Upper lobe of left lung (tissue), 6 donors: ENCODE data around the gene FBXL20. TPM values are rescaled to one million over a fixed set of nuclear protein-coding genes. Genes with fewer than 3 reads are reported as not detected.

Experiments
- ATAC-seq, 2 donors: fragments of 200-7000 bp; cut with Tn5 transposase; one replicate each; pipeline ENCODE4 v1.9.1; 2022; ENCODE audit warnings: mild to moderate bottlenecking in 2 of 2, moderate library complexity in 2 of 2; ENCODE audit not compliant: low FRiP score in 2 of 2
- DNase-seq, 2 donors: peaks; one replicate each; pipeline ENCODE4 v3.0.0-alpha.2; 2019 to 2020
- H3K27ac ChIP-seq, 4 donors: fragments of 200-600 bp; sonication (generic); one replicate each; pipeline ENCODE4 v1.5.1; 2016 to 2019
- H3K27me3 ChIP-seq, 4 donors: fragments of 200-600 bp; sonication (generic); one replicate each; pipeline ENCODE4 v1.5.1; 2017 to 2019
- H3K36me3 ChIP-seq, 4 donors: fragments of 200-600 bp; sonication (generic); one replicate each; pipeline ENCODE4 v1.5.1; 2016 to 2019
- H3K4me1 ChIP-seq, 4 donors: fragments of 200-600 bp; sonication (generic); one replicate each; pipeline ENCODE4 v1.5.1; 2018 to 2019
- H3K4me3 ChIP-seq, 4 donors: fragments of 200-600 bp; sonication (generic); one replicate each; pipeline ENCODE4 v1.5.1; 2017 to 2019; ENCODE audit warnings: mild to moderate bottlenecking in 2 of 4, moderate library complexity in 1 of 4
- H3K9me3 ChIP-seq, 4 donors: fragments of 200-600 bp; sonication (generic); one replicate each; pipeline ENCODE4 v1.5.1; 2018 to 2019
- CTCF ChIP-seq, 6 experiments: fragments of 450-650 bp in 4 of 6; fragments of 200-600 bp in 2 of 6; sonication (generic) in 2 of 6; IDR thresholded peaks; one replicate each; pipeline ENCODE4 v1.5.1; 2016 to 2019; ENCODE audit warnings: antibody characterized with exemption in 6 of 6
- EP300 ChIP-seq, 4 donors: sonication (generic); formaldehyde crosslinking; IDR thresholded peaks; one replicate each; pipeline ENCODE4 v1.5.1; 2017; ENCODE audit warnings: antibody characterized with exemption in 4 of 4, control low read depth in 2 of 4
- POLR2A ChIP-seq, 4 donors: fragments of 450-650 bp; IDR thresholded peaks; one replicate each; pipeline ENCODE4 v1.5.1; 2016 to 2017; ENCODE audit warnings: antibody characterized with exemption in 4 of 4, mild to moderate bottlenecking in 2 of 4
- POLR2AphosphoS5 ChIP-seq, 2 donors: sonication (generic); formaldehyde crosslinking; IDR thresholded peaks; one replicate each; pipeline ENCODE4 v1.5.1; 2017; ENCODE audit warnings: antibody characterized with exemption in 2 of 2
- WGBS, 2 donors: methylation state at CpG; one replicate each; pipeline ENCODE4 v1.1.5; 2017 to 2018; 5-methylcytosine and 5-hydroxymethylcytosine counted together
- total RNA-seq, 6 donors: library from RNA; depleted of rRNA in 4 of 6; stranded (reverse); fragments of >200 nt in 4 of 6; gene quantifications; one replicate each; pipeline versions ENCODE4 v1.1.0 to v1.2.1, GENCODE V29; 2016 to 2021
- donor health status: DM: no; HTN: no; CAD: no; lungs with moderate emphysema.
- donor health status: DM: no; HTN: yes; CAD: no; lungs with severe emphysema.

The FBXL20 gene
- total RNA-seq, 6 donors from 2014 or later, result 7.6 to 53.4 (median 30.4) TPM

- TF ChIP-seq CTCF (IDR thresholded peaks at IDR 0.05), result no peak
- peak in 1 of 4 donors; percentile 31 for TF ChIP-seq POLR2A (IDR thresholded peaks at IDR 0.05)
- ATAC-seq, result peak; percentile 36 to 42
- Histone ChIP-seq H3K4me1 (peaks cover 0 to 26% (median 12%) of the 10 kb centered on the region in 4 donors), H3K4me3 (no peak overlapping the region), H3K9me3 (no peaks in the 10 kb centered on the region), H3K36me3 (no peaks in the 10 kb centered on the region), H3K27me3 (no peaks in the 10 kb centered on the region), H3K27ac (peak overlapping the region in 3 of 4 donors; percentile 30 to 67 (median 35))
- WGBS, 2 donors, result 8 to 26% methylated on average over 11 to 14 of the region's 15 CpGs
- DNase-seq, result peak in 1 of 2 donors; percentile 68
These were observed 163.0 kb downstream of the FBXL20 start for GRCh38 chr17:39238311-39238972.

GRCh38 chr17:39237586-39237985 is 163.8 kb downstream of the FBXL20 start:
- ATAC-seq (no peak), DNase-seq (no peak)
- Histone ChIP-seq H3K4me3 (no peak overlapping the region), H3K9me3 (no peaks in the 10 kb centered on the region), H3K27ac (no peak overlapping the region), H3K36me3 (no peaks in the 10 kb centered on the region), H3K27me3 (no peaks in the 10 kb centered on the region), H3K4me1 (peaks cover 0 to 26% (median 12%) of the 10 kb centered on the region in 4 donors)
- 64 to 79% methylated on average over 5 to 7 of the region's 7 CpGs for WGBS, 2 donors
- TF ChIP-seq POLR2A (IDR thresholded peaks at IDR 0.05) (no peak), POLR2AphosphoS5 (IDR thresholded peaks at IDR 0.05) (no peak), EP300 (IDR thresholded peaks at IDR 0.05) (no peak)

- ATAC-seq, result peak in 1 of 2 donors; percentile 1
These were observed 164.4 kb downstream of the FBXL20 start for GRCh38 chr17:39236981-39237441.

GRCh38 chr17:39236450-39236927 is 164.9 kb downstream of the FBXL20 start:
- H3K27ac ChIP-seq, result no peak overlapping the region
- no peaks in the 10 kb centered on the region for H3K27me3 ChIP-seq
- no peaks in the 10 kb centered on the region for H3K36me3 ChIP-seq
- WGBS, 2 donors, result 67 to 72% methylated on average over 3 to 5 of the region's 5 CpGs
- H3K4me1 ChIP-seq, result peaks cover 5 to 37% (median 21%) of the 10 kb centered on the region in 4 donors
- TF ChIP-seq POLR2A (IDR thresholded peaks at IDR 0.05) (no peak), EP300 (IDR thresholded peaks at IDR 0.05) (no peak), POLR2AphosphoS5 (IDR thresholded peaks at IDR 0.05) (no peak), CTCF (IDR thresholded peaks at IDR 0.05) (no peak)
- ATAC-seq (no peak), DNase-seq (no peak)
- no peak overlapping the region for H3K4me3 ChIP-seq
- no peaks in the 10 kb centered on the region for H3K9me3 ChIP-seq

More at GRCh38 chr17:39236981-39237441, 164.4 kb downstream of the FBXL20 start:
- H3K27ac ChIP-seq, result no peak overlapping the region
- H3K4me1 ChIP-seq, result peaks cover 0 to 32% (median 16%) of the 10 kb centered on the region in 4 donors
- 86 to 88% methylated on average over 5 to 6 of the region's 6 CpGs for WGBS, 2 donors
- no peaks in the 10 kb centered on the region for H3K27me3 ChIP-seq
- H3K4me3 ChIP-seq, result no peak overlapping the region
- H3K9me3 ChIP-seq, result no peaks in the 10 kb centered on the region
- H3K36me3 ChIP-seq, result no peaks in the 10 kb centered on the region
- TF ChIP-seq POLR2AphosphoS5 (IDR thresholded peaks at IDR 0.05) (no peak), CTCF (IDR thresholded peaks at IDR 0.05) (no peak), EP300 (IDR thresholded peaks at IDR 0.05) (no peak), POLR2A (IDR thresholded peaks at IDR 0.05) (no peak)
- no peak for DNase-seq

- ATAC-seq (peak; percentile 53 to 61), DNase-seq (no peak)
- H3K4me1 ChIP-seq, result peaks cover 5 to 44% (median 25%) of the 10 kb centered on the region in 4 donors
- TF ChIP-seq EP300 (IDR thresholded peaks at IDR 0.05) (no peak), POLR2AphosphoS5 (IDR thresholded peaks at IDR 0.05) (no peak), POLR2A (IDR thresholded peaks at IDR 0.05) (no peak), CTCF (IDR thresholded peaks at IDR 0.05) (peak; percentile 22 to 74 (median 34))
- no peak overlapping the region for H3K27ac ChIP-seq
- no peaks in the 10 kb centered on the region for H3K27me3 ChIP-seq
- no peaks in the 10 kb centered on the region for H3K9me3 ChIP-seq
- 27 to 40% methylated on average over 16 to 18 of the region's 18 CpGs for WGBS, 2 donors
- H3K4me3 ChIP-seq, result no peak overlapping the region
- H3K36me3 ChIP-seq, result no peaks in the 10 kb centered on the region
These were observed 165.6 kb downstream of the FBXL20 start for GRCh38 chr17:39235555-39236449.
